ENCODE data around the gene CCDC33. TPM values are rescaled to one million over a fixed set of nuclear protein-coding genes. Genes with fewer than 3 reads are reported as not detected.

Gene CCDC33
- total RNA-seq, 4 donors from 2014 or later = 0.40 TPM; not detected in 3

- no peaks in the 10 kb centered on the region for H3K9me3 ChIP-seq
- no peak overlapping the region for H3K4me3 ChIP-seq
- no peak overlapping the region for H3K27ac ChIP-seq
- DNase-seq = no peak
- no peaks in the 10 kb centered on the region for H3K4me1 ChIP-seq
- TF ChIP-seq POLR2A (IDR thresholded peaks at IDR 0.05) = no peak
- no peak for TF ChIP-seq CTCF (IDR thresholded peaks at IDR 0.05)
- no peaks in the 10 kb centered on the region for H3K36me3 ChIP-seq
- no peaks in the 10 kb centered on the region for H3K27me3 ChIP-seq
Measured at GRCh38 chr15:74214324-74215021, 21.7 kb upstream of the CCDC33 start.

DNA sequence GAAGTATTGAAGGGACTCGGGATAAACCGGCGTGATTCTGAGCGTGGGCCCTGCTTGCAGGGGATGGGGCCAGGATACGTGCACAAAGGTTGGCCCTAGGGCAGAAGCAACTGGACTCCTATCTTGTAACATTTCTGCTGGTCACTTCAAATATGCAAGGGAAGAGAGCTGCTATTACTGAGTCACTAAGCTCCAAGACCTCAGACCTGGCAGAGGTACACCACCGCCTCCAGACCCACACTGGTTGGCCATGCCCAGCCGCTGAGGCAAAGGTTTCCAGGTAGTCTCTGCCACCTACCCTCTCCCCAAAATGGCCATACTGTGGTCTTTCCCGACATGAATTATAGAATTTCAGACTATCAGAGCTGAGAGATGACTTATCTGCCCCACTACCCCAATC is 20.2 kb upstream of the CCDC33 start:
- H3K27ac ChIP-seq = no peak overlapping the region
- H3K27me3 ChIP-seq = no peaks in the 10 kb centered on the region
- H3K4me1 ChIP-seq = no peaks in the 10 kb centered on the region
- no peak overlapping the region for H3K4me3 ChIP-seq
- H3K36me3 ChIP-seq = no peaks in the 10 kb centered on the region
- no peak for TF ChIP-seq POLR2A (IDR thresholded peaks at IDR 0.05)
- TF ChIP-seq CTCF (IDR thresholded peaks at IDR 0.05) = no peak
- no peaks in the 10 kb centered on the region for H3K9me3 ChIP-seq
- DNase-seq = no peak

GRCh38 chr15:74216949-74217348 is 19.2 kb upstream of the CCDC33 start:
- H3K4me3 ChIP-seq = no peak overlapping the region
- H3K36me3 ChIP-seq = no peaks in the 10 kb centered on the region
- no peak for TF ChIP-seq POLR2A (IDR thresholded peaks at IDR 0.05)
- TF ChIP-seq CTCF (IDR thresholded peaks at IDR 0.05) = no peak
- no peaks in the 10 kb centered on the region for H3K4me1 ChIP-seq
- H3K27ac ChIP-seq = no peak overlapping the region
- H3K9me3 ChIP-seq = no peaks in the 10 kb centered on the region
- DNase-seq = no peak
- no peaks in the 10 kb centered on the region for H3K27me3 ChIP-seq

- H3K27me3 ChIP-seq = no peaks in the 10 kb centered on the region
- no peaks in the 10 kb centered on the region for H3K9me3 ChIP-seq
- no peak for DNase-seq
- no peak overlapping the region for H3K27ac ChIP-seq
- no peaks in the 10 kb centered on the region for H3K36me3 ChIP-seq
- no peak for TF ChIP-seq CTCF (IDR thresholded peaks at IDR 0.05)
- H3K4me1 ChIP-seq = no peaks in the 10 kb centered on the region
- no peak overlapping the region for H3K4me3 ChIP-seq
Measured at GRCh38 chr15:74217907-74218885, 17.9 kb upstream of the CCDC33 start.

GRCh38 chr15:74220475-74221248 is 15.5 kb upstream of the CCDC33 start:
- no peaks in the 10 kb centered on the region for H3K27me3 ChIP-seq
- TF ChIP-seq POLR2A (IDR thresholded peaks at IDR 0.05) (no peak), CTCF (IDR thresholded peaks at IDR 0.05) (no peak)
- H3K36me3 ChIP-seq = no peaks in the 10 kb centered on the region
- no peak overlapping the region for H3K4me3 ChIP-seq
- H3K9me3 ChIP-seq = no peaks in the 10 kb centered on the region
- no peak for DNase-seq
- no peak overlapping the region for H3K27ac ChIP-seq
- H3K4me1 ChIP-seq = no peaks in the 10 kb centered on the region
